22Rv1 (cell line): ENCODE measurements around the gene ASF1B.

ENCODE experiments used
- CTCF ChIP-seq: fragments of 450-650 bp; IDR thresholded peaks from 2 replicates; pipeline ENCODE4 v1.5.1; 2017; ENCODE audit warnings: mild to moderate bottlenecking
- ZFX ChIP-seq: fragments of 450-650 bp; IDR thresholded peaks from 2 replicates; pipeline ENCODE4 v1.6.1; 2017; ENCODE audit warnings: antibody characterized with exemption, borderline replicate concordance

- TF ChIP-seq CTCF (no peak), ZFX (no peak)
These were observed 38.5 kb upstream of the ASF1B start for GRCh38 chr19:14174883-14175282.
